ENCODE results near the gene SMO. TPM values are rescaled to one million over a fixed set of nuclear protein-coding genes. Genes with fewer than 3 reads are reported as not detected.
A peak's percentile ranks its signal among the peaks of the same experiment; 100 is the strongest.

SMO gene
- total RNA-seq, 1 experiment from 2014 or later: 12.8 TPM

DNA sequence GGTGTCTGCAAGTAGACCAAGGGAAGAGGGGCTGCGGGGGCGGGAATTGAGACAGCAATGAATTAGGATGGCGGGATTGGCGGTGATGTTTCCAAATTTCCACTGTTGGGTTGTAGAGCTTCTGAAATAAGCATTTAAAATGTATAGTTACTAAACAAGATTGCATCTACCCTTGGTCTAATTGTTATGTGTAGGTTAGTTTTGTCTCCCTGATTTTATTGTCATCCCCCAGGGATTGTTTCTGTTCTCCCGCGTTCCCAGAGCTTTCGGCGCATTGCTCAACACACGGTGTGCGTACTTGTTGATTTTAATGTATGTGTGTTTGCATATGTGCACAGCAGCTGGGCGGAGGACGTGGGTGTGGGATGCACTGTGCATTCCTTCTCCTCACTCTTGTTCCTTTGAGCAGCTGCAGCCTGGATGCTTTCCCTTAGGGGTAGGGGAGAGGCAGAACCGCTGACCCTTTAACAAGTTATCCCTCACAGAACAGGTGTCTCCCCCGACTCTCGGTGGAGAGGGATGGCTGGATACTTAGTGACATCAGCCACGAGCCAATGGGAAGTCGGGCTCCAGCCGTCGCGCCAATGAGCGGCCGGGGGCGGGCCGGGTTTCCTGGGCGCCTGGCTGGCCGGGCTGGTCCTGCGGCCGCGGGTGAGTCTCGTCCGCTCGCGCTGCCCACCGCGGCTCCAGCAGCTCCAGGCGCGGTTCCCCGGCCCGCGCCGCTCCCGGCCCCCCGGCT is 44.2 kb upstream of the SMO start, which contains the start of gene TSPAN33:
TSPAN33 (plus strand) TSS at position 613 of the 739 bp plus-strand sequence. CDS start 274 bp downstream, outside the sequence.
- BruUV-seq (replicated peaks): no TSS peak
- no peaks in the 10 kb centered on the region for H3K9me2 ChIP-seq (ENCODE audit: insufficient read depth)
- CTCF ChIA-PET: interaction anchor here (1.5 kb wide), 1 partner anchor 19 kb away, joined by 6 read pairs; no protein-coding TSS in a partner anchor
- peak within 1 kb of the TSS; percentile 58 to 77 for H3K4me3 ChIP-seq (replicated peaks in 1 of 2; ENCODE audit: low read depth in 1 of 2, low read length in 2 of 2)
- DNase-seq (ENCODE audit: low read depth, low spot score) (peak; percentile 42), ATAC-seq (peak; percentile 99)
- H4K20me1 ChIP-seq (ENCODE audit: insufficient read depth): no peaks in the 10 kb centered on the region
- peaks cover 0 to 13% of the 10 kb centered on the region in 2 experiments; a peak in 2 of 4 replicates for H3K4me1 ChIP-seq (ENCODE audit: control insufficient read depth in 1 of 2, insufficient read depth in 2 of 2, low read length in 2 of 2)
- POLR2A ChIA-PET: no interaction called here
- no peaks in the 10 kb centered on the region for H3K79me2 ChIP-seq (ENCODE audit: insufficient read depth, low read length)
- peak within 1 kb of the TSS; percentile 57 for H3K9ac ChIP-seq (ENCODE audit: low read length)
- no peaks in the 10 kb centered on the region for H3K9me3 ChIP-seq (ENCODE audit: control insufficient read depth in 1 of 2, insufficient read depth in 1 of 2, low read depth in 1 of 2, low read length in 2 of 2)
- intact Hi-C loops (cut with micrococcal nuclease): no loop called here
- H3K27me3 ChIP-seq (ENCODE audit: insufficient read depth, low read length): no peaks in the 10 kb centered on the region
- H3K27ac ChIP-seq (ENCODE audit: low read depth, low read length): peak within 1 kb of the TSS; percentile 51; the same call in 1 of the 2 replicates
- TF ChIP-seq ZNF274 (IDR thresholded peaks at IDR 0.05; ENCODE audit: low read depth, low read length): no peak
- TF ChIP-seq SRF (IDR thresholded peaks at IDR 0.05; ENCODE audit: low read depth): no peak
- TF ChIP-seq ELF1 (IDR thresholded peaks at IDR 0.05; ENCODE audit: borderline replicate concordance, low read depth): no peak
- peak; percentile 48 for TF ChIP-seq SP1 (IDR thresholded peaks at IDR 0.05; ENCODE audit: low read depth)
- peak; percentile 55; the same call in 1 of the 2 replicates for TF ChIP-seq POLR2AphosphoS5 (IDR thresholded peaks at IDR 0.05; ENCODE audit: low read depth, low read length)
- TF ChIP-seq ZBTB33 (IDR thresholded peaks at IDR 0.05; ENCODE audit: extremely low read depth, insufficient replicate concordance, low read length): no peak
- TF ChIP-seq JUND (IDR thresholded peaks at IDR 0.05): no peak
- no peak for TF ChIP-seq POLR2A (IDR thresholded peaks at IDR 0.05; ENCODE audit: borderline replicate concordance, extremely low read depth, insufficient read depth, insufficient read length)
- no peaks in the 10 kb centered on the region for H3K36me3 ChIP-seq (ENCODE audit: control insufficient read depth in 1 of 2, insufficient read depth in 2 of 2, low read length in 2 of 2)
- RAD21 ChIA-PET (ENCODE audit: low non-redundant PET in 1 of 2, low total read pairs in 2 of 2, uncharacterized antibody in 2 of 2, unreplicated experiment in 2 of 2): no interaction called here
- peak within 1 kb of the TSS; percentile 85 for H2AFZ ChIP-seq (ENCODE audit: low read depth, low read length, poor library complexity, severe bottlenecking)
- peak within 1 kb of the TSS; percentile 86 for H3K4me2 ChIP-seq (ENCODE audit: low read length)
